ACC112 (cell line): ENCODE results near the gene SLAMF7.

Source experiments
- H2AFZ ChIP-seq: fragments of 200-600 bp; sonication (generic); one replicate; pipeline ENCODE4 v1.6.0; 2017; ENCODE audit warnings: antibody characterized with exemption, low read length; ENCODE audit not compliant: unreplicated experiment
- H3K27ac ChIP-seq: fragments of 200-600 bp; sonication (generic); 2 replicates; pipeline ENCODE4 v1.5.1; 2014; ENCODE audit warnings: low read depth, mild to moderate bottlenecking, antibody characterized with exemption, low read length, moderate library complexity
- H3K27me3 ChIP-seq: fragments of 200-600 bp; sonication (generic); 2 replicates; pipeline ENCODE4 v1.6.1; 2014; ENCODE audit warnings: mild to moderate bottlenecking, antibody characterized with exemption, low read length, moderate library complexity, mixed read lengths; ENCODE audit not compliant: insufficient read depth
- H3K36me3 ChIP-seq: fragments of 200-600 bp; sonication (generic); 2 replicates; pipeline ENCODE4 v1.6.1; 2016; ENCODE audit warnings: mild to moderate bottlenecking, antibody characterized with exemption, low read length, moderate library complexity, mixed read lengths; ENCODE audit not compliant: insufficient read depth
- H3K4me1 ChIP-seq: fragments of 200-600 bp; sonication (generic); one replicate; pipeline ENCODE4 v1.6.1; 2016; ENCODE audit warnings: low read length, mixed read lengths; ENCODE audit not compliant: insufficient read depth, unreplicated experiment, control insufficient read depth
- H3K4me3 ChIP-seq: fragments of 200-600 bp; sonication (generic); 2 replicates; pipeline ENCODE4 v1.5.1; 2014; ENCODE audit warnings: mild to moderate bottlenecking, low read depth, low read length
- H3K79me2 ChIP-seq: fragments of 200-600 bp; sonication (generic); one replicate; pipeline ENCODE4 v1.6.0; 2016; ENCODE audit warnings: low read length; ENCODE audit not compliant: control insufficient read depth, unreplicated experiment, insufficient read depth

SLAMF7 gene

GRCh38 chr1:160756849-160757201 is 17.8 kb downstream of the SLAMF7 start:
- Histone ChIP-seq H3K4me3 (no peak overlapping the region), H2AFZ (no peak overlapping the region), H3K27me3 (peaks cover 5% of the 10 kb centered on the region), H3K79me2 (no peaks in the 10 kb centered on the region), H3K4me1 (no peaks in the 10 kb centered on the region), H3K27ac (no peak overlapping the region), H3K36me3 (no peaks in the 10 kb centered on the region)

- Histone ChIP-seq H3K36me3 (no peaks in the 10 kb centered on the region), H3K27ac (no peak overlapping the region), H2AFZ (no peak overlapping the region), H3K27me3 (no peaks in the 10 kb centered on the region; the same call in 1 of the 2 replicates), H3K4me1 (no peaks in the 10 kb centered on the region), H3K4me3 (no peak overlapping the region), H3K79me2 (no peaks in the 10 kb centered on the region)
Observed at GRCh38 chr1:160758521-160758920, 19.5 kb downstream of the SLAMF7 start.

GRCh38 chr1:160759740-160760139 is 20.7 kb downstream of the SLAMF7 start:
- Histone ChIP-seq H3K79me2 (no peaks in the 10 kb centered on the region), H3K4me1 (no peaks in the 10 kb centered on the region), H3K4me3 (no peak overlapping the region), H3K27me3 (no peaks in the 10 kb centered on the region), H2AFZ (no peak overlapping the region), H3K27ac (no peak overlapping the region), H3K36me3 (no peaks in the 10 kb centered on the region)

- no peaks in the 10 kb centered on the region for H3K79me2 ChIP-seq
- no peak overlapping the region for H3K4me3 ChIP-seq
- H3K27ac ChIP-seq: no peak overlapping the region
- no peaks in the 10 kb centered on the region for H3K27me3 ChIP-seq
- no peak overlapping the region for H2AFZ ChIP-seq
- H3K36me3 ChIP-seq: no peaks in the 10 kb centered on the region
- H3K4me1 ChIP-seq: no peaks in the 10 kb centered on the region
Observed at GRCh38 chr1:160761046-160761445, 22.0 kb downstream of the SLAMF7 start.

- Histone ChIP-seq H3K4me3 (no peak overlapping the region), H3K36me3 (no peaks in the 10 kb centered on the region), H2AFZ (no peak overlapping the region), H3K79me2 (no peaks in the 10 kb centered on the region), H3K27me3 (no peaks in the 10 kb centered on the region), H3K27ac (no peak overlapping the region), H3K4me1 (no peaks in the 10 kb centered on the region)
Observed at GRCh38 chr1:160761886-160762285, 22.8 kb downstream of the SLAMF7 start.

- Histone ChIP-seq H3K27me3 (no peaks in the 10 kb centered on the region), H3K79me2 (no peaks in the 10 kb centered on the region), H2AFZ (no peak overlapping the region), H3K27ac (no peak overlapping the region), H3K4me1 (no peaks in the 10 kb centered on the region), H3K36me3 (no peaks in the 10 kb centered on the region), H3K4me3 (no peak overlapping the region)
Observed at GRCh38 chr1:160763993-160764392, 24.9 kb downstream of the SLAMF7 start.

- no peak overlapping the region for H2AFZ ChIP-seq
- H3K27ac ChIP-seq: no peak overlapping the region
- H3K4me1 ChIP-seq: no peaks in the 10 kb centered on the region
- no peaks in the 10 kb centered on the region for H3K36me3 ChIP-seq
- peak overlapping the region; percentile 48 for H3K4me3 ChIP-seq
- peaks cover 13% of the 10 kb centered on the region for H3K27me3 ChIP-seq
- no peaks in the 10 kb centered on the region for H3K79me2 ChIP-seq
Observed at GRCh38 chr1:160767395-160768294, 28.6 kb downstream of the SLAMF7 start.

- H3K4me3 ChIP-seq: peak overlapping the region; percentile 48
- H3K79me2 ChIP-seq: no peaks in the 10 kb centered on the region
- H3K27me3 ChIP-seq: peaks cover 19% of the 10 kb centered on the region
- no peak overlapping the region for H2AFZ ChIP-seq
- H3K4me1 ChIP-seq: no peaks in the 10 kb centered on the region
- H3K27ac ChIP-seq: no peak overlapping the region
- no peaks in the 10 kb centered on the region for H3K36me3 ChIP-seq
Observed at GRCh38 chr1:160768295-160768657, 29.2 kb downstream of the SLAMF7 start.

GRCh38 chr1:160772331-160772730 is 33.3 kb downstream of the SLAMF7 start:
- H3K36me3 ChIP-seq: no peaks in the 10 kb centered on the region
- H3K79me2 ChIP-seq: no peaks in the 10 kb centered on the region
- H3K4me1 ChIP-seq: no peaks in the 10 kb centered on the region
- no peak overlapping the region for H3K4me3 ChIP-seq
- H2AFZ ChIP-seq: no peak overlapping the region
- H3K27me3 ChIP-seq: peaks cover 29% of the 10 kb centered on the region
- no peak overlapping the region for H3K27ac ChIP-seq

GRCh38 chr1:160773093-160773492 is 34.0 kb downstream of the SLAMF7 start:
- Histone ChIP-seq H3K79me2 (no peaks in the 10 kb centered on the region), H3K36me3 (no peaks in the 10 kb centered on the region), H3K27me3 (peaks cover 29% of the 10 kb centered on the region), H3K4me1 (no peaks in the 10 kb centered on the region), H3K4me3 (no peak overlapping the region), H3K27ac (no peak overlapping the region), H2AFZ (no peak overlapping the region)
